Heart left ventricle (tissue), 16 donors: ENCODE data around the gene USP46. TPM values are rescaled to one million over a fixed set of nuclear protein-coding genes. Genes with fewer than 3 reads are reported as not detected.

Source experiments
- ATAC-seq, 4 donors: fragments of 200-7000 bp; cut with Tn5 transposase; one replicate each; pipeline ENCODE4 v1.9.1; 2020 to 2022; ENCODE audit warnings: moderate library complexity in 4 of 4, mild to moderate bottlenecking in 3 of 4, moderate number of reproducible peaks in 1 of 4
- DNase-seq, 5 donors: peaks; one replicate each; pipeline ENCODE4 v3.0.0-alpha.2; 2020
- H3K27ac ChIP-seq, 12 donors: fragments of 200-600 bp; sonication (generic) in 4 of 12; one replicate each; pipeline versions ENCODE4 v1.5.0 to v1.8.0; 2016 to 2022; ENCODE audit warnings: mild to moderate bottlenecking in 2 of 12
- H3K27me3 ChIP-seq, 9 donors: fragments of 200-600 bp; sonication (generic) in 2 of 9; one replicate each; pipeline versions ENCODE4 v1.5.1 to v1.8.0; 2016 to 2022; ENCODE audit warnings: mild to moderate bottlenecking in 3 of 9
- H3K36me3 ChIP-seq, 9 donors: fragments of 200-600 bp; sonication (generic) in 2 of 9; one replicate each; pipeline versions ENCODE4 v1.5.0 to v1.8.0; 2018 to 2022; ENCODE audit warnings: mild to moderate bottlenecking in 2 of 9
- H3K4me1 ChIP-seq, 12 donors: fragments of 200-600 bp; sonication (generic) in 4 of 12; one replicate each; pipeline versions ENCODE4 v1.5.0 to v1.8.0; 2016 to 2022; ENCODE audit warnings: mild to moderate bottlenecking in 3 of 12
- H3K4me3 ChIP-seq, 12 donors: fragments of 200-600 bp; sonication (generic) in 4 of 12; one replicate each; pipeline versions ENCODE4 v1.5.0 to v1.8.0; 2017 to 2022; ENCODE audit warnings: mild to moderate bottlenecking in 9 of 12, moderate library complexity in 4 of 12
- H3K9me3 ChIP-seq, 12 donors: fragments of 200-600 bp; sonication (generic) in 4 of 12; one replicate each; pipeline versions ENCODE4 v1.5.0 to v1.8.0; 2016 to 2022; ENCODE audit warnings: mild to moderate bottlenecking in 1 of 12
- CTCF ChIP-seq, 12 donors: fragments of 200-600 bp; sonication (generic) in 4 of 12; IDR thresholded peaks; one replicate each; pipeline versions ENCODE4 v1.5.0 to v1.8.0; 2018 to 2022; ENCODE audit warnings: antibody characterized with exemption in 12 of 12, mild to moderate bottlenecking in 5 of 12
- POLR2A ChIP-seq, 2 donors: fragments of 450-650 bp; IDR thresholded peaks; one replicate each; pipeline ENCODE4 v1.6.1; 2017; ENCODE audit warnings: antibody characterized with exemption in 2 of 2, mild to moderate bottlenecking in 2 of 2, moderate library complexity in 2 of 2
- WGBS, 4 donors: extraction: QIAGEN DNeasy Blood & Tissue Kit in 2 of 4; methylation state at CpG; one replicate each; pipeline versions ENCODE4 v1.1.5 to v1.1.7; 2013 to 2018; 5-methylcytosine and 5-hydroxymethylcytosine counted together
- intact Hi-C, 10 donors: fragments of 100-400 bp; cut with DNase I; formaldehyde crosslinking; loops; one replicate each; pipeline versions ENCODE4 v1.11.1 to v1.14.2; 2022
- polyA plus RNA-seq, 2 donors: library from polyadenylated mRNA; stranded (reverse); fragments of 200-250 nt; gene quantifications; one replicate each; pipeline ENCODE4 v1.2.3, GENCODE V29; 2013
- total RNA-seq, 9 donors: library from RNA; depleted of rRNA in 2 of 9; stranded (reverse); fragments of >200 nt in 2 of 9; fragmentation: NEBNext Ultra II Directional in 3 of 9; extraction: Animal tissue kit (Norgen Biotek cat#: 25700) in 3 of 9; gene quantifications; one replicate each; pipeline versions ENCODE4 v1.1.0 to v1.2.4, GENCODE V29; 2016 to 2023
- donor health status: ischemic (EF 13 %, LVEDD 7.1; RV severe dilation, severe dysfunction).
- donor health status: healthy with polysubstance abuse.
- donor health status: DM: no; HTN: yes; CAD: no.
- donor health status: DM: no; HTN: no; CAD: no.
- donor health status: ischemic (EF 25% LVEDD 6.9; RV normal size, moderate dysfunction).
- donor health status: ischemic (EF 25% LVEDD 5.7; RV mildly dilated, moderate dysfunction).
- donor health status: healthy.
- donor health status: DM: yes; HTN: yes; CAD: no.
- donor health status: ischemic (EF 35%, LVEDD 5.7; RV mildly dilated, moderate dysfunction).
- donor health status: nonischemic (EF 11% LVEDD 7.7; RV severe dilation, severe dysfunction).
- donor health status: DM: yes; HTN: yes; CAD: no.
- donor health status: PGD.
- donor health status: ischemic (EF 29% LVEDD 5.4; RV normal size, mild dysfunction).
- donor health status: nonischemic (EF 23%, LVEDD 6.1; RV moderate dilation, normal function).

USP46 gene
- total and polyA plus RNA-seq, 11 donors, result 6.1 to 111 (median 62.9) TPM

GRCh38 chr4:52694936-52695335 lies 35.8 kb upstream of the USP46 start:
- WGBS, 4 donors, result 85 to 91% (median 89%) methylated on average over 2 of the region's 2 CpGs
- ATAC-seq, result no peak

GRCh38 chr4:52693492-52693891 lies 34.4 kb upstream of the USP46 start:
- H3K4me3 ChIP-seq, result no peak overlapping the region
- intact Hi-C loops, result no loop called here
- H3K4me1 ChIP-seq, result peaks cover 0 to 12% (median 2%) of the 10 kb centered on the region in 12 donors
- H3K36me3 ChIP-seq, result no peaks in the 10 kb centered on the region
- H3K27ac ChIP-seq, result no peak overlapping the region
- H3K27me3 ChIP-seq, result no peaks in the 10 kb centered on the region
- peaks cover 0 to 26% (median 11%) of the 10 kb centered on the region in 12 donors for H3K9me3 ChIP-seq
- DNase-seq (no peak), ATAC-seq (no peak)
- TF ChIP-seq POLR2A (IDR thresholded peaks at IDR 0.05) (no peak), CTCF (IDR thresholded peaks at IDR 0.05) (no peak)

More at GRCh38 chr4:52694936-52695335, 35.8 kb upstream of the USP46 start:
- no peak for DNase-seq
- no peak overlapping the region for H3K27ac ChIP-seq
- TF ChIP-seq POLR2A (IDR thresholded peaks at IDR 0.05) (no peak), CTCF (IDR thresholded peaks at IDR 0.05) (no peak)
- H3K9me3 ChIP-seq, result peaks cover 0 to 26% (median 11%) of the 10 kb centered on the region in 12 donors
- no peak overlapping the region for H3K4me3 ChIP-seq
- H3K36me3 ChIP-seq, result no peaks in the 10 kb centered on the region
- peaks cover 0 to 12% (median 2%) of the 10 kb centered on the region in 12 donors for H3K4me1 ChIP-seq
- intact Hi-C loops, result no loop called here
- no peaks in the 10 kb centered on the region for H3K27me3 ChIP-seq

- Histone ChIP-seq H3K4me3 (no peak overlapping the region), H3K27me3 (no peaks in the 10 kb centered on the region), H3K27ac (no peak overlapping the region), H3K4me1 (peaks cover 0 to 10% (median 0%) of the 10 kb centered on the region in 12 donors), H3K36me3 (no peaks in the 10 kb centered on the region), H3K9me3 (peaks cover 0 to 18% (median 10%) of the 10 kb centered on the region in 12 donors)
- DNase-seq (no peak), ATAC-seq (no peak)
- TF ChIP-seq POLR2A (IDR thresholded peaks at IDR 0.05) (no peak), CTCF (IDR thresholded peaks at IDR 0.05) (no peak)
- intact Hi-C loops, result no loop called here
These were observed 30.0 kb upstream of the USP46 start for GRCh38 chr4:52689096-52689495.

GRCh38 chr4:52687696-52688095 lies 28.6 kb upstream of the USP46 start:
- peaks cover 0 to 4% (median 0%) of the 10 kb centered on the region in 12 donors for H3K9me3 ChIP-seq
- no peak overlapping the region for H3K27ac ChIP-seq
- no peak for DNase-seq
- TF ChIP-seq POLR2A (IDR thresholded peaks at IDR 0.05) (no peak), CTCF (IDR thresholded peaks at IDR 0.05) (no peak)
- H3K36me3 ChIP-seq, result no peaks in the 10 kb centered on the region
- intact Hi-C loops, result no loop called here
- no peak for ATAC-seq
- peaks cover 0 to 10% (median 0%) of the 10 kb centered on the region in 12 donors for H3K4me1 ChIP-seq
- WGBS, 4 donors, result 85 to 94% (median 91%) methylated on average over 3 of the region's 3 CpGs
- no peak overlapping the region for H3K4me3 ChIP-seq
- H3K27me3 ChIP-seq, result no peaks in the 10 kb centered on the region
